ENCODE results near the gene ATN1.

ATN1 gene

DNA sequence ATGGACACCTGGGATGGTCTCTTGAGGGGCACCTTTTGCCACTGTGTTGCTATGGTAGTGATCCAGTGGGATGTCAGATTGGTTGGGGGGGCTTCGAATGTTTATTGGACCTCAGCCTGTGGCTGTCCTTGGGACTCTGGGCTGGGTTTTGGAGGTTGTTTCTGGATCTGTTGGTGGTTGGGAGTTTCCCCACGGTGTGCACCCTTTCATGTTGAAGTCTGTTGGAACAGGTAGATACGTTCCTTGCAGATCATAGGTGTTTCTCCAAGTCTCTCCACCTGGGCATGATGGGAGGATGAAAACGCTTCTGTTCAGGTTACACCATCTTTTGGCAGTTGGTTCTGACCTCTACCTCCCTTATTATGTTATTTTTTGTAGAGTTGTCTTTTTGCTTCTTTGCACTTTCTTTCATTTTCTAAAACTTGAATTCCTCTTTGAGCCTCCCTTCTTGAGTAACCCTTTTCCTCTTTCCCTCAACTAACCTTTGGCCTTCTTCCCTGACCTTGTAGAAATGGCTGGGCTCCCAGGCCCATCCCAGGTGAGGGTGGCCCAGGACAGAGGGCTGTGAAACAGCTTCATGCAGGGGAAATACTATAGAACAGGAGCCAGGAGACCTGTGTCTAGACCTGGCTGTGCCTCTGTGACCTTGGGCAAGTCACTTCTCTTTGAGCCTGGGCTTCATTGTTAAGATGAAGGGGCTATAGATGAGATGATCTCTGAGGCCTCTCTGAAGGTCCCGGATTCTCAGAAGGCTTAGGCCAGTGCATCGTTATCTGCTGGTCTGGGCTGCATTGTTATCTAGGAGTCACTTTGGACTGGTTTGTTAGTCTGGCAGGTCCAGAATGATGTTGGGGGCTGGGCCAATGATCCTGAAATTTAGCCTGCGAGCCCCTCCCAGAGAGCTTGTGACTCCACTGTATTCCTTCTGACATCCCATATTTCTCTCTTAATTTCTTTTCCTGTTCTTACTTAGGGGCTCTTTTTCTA, 2.0 kb downstream of the ATN1 start:
- Histone ChIP-seq H3K4me3 (ENCODE audit: low read depth, low read length) (peak overlapping the region; percentile 74), H3K36me3 (ENCODE audit: control insufficient read depth in 2 of 2, insufficient read depth in 1 of 2, low read length in 2 of 2) (peaks cover 11 to 41% of the 10 kb centered on the region in 2 experiments), H3K27ac (ENCODE audit: extremely low read depth, low read depth, low read length) (peak overlapping the region; percentile 44; the same call in 1 of the 2 replicates), H3K9me3 (ENCODE audit: control insufficient read depth, insufficient read depth, low read depth, low read length) (no peaks in the 10 kb centered on the region), H3K4me1 (ENCODE audit: control insufficient read depth, insufficient read depth, low read length) (peaks cover 24% of the 10 kb centered on the region)
- CTCF ChIA-PET = interaction anchor here (0.8 to 1.2 kb wide), 3 partner anchors 8 to 57 kb away, joined by 3 to 5 read pairs (median 4); partner anchors contain the start of gene SPSB2
- TF ChIP-seq ZNF335 (tag by site-specific recombination; conservative IDR thresholded peaks at IDR 0.05) = no peak
- 0 out of 2 replicates have a peak, but pooled peaks have one; percentile 34 for TF ChIP-seq ZNF366 (tag by site-specific recombination; conservative IDR thresholded peaks at IDR 0.05)
- TF ChIP-seq, protein P1, sequence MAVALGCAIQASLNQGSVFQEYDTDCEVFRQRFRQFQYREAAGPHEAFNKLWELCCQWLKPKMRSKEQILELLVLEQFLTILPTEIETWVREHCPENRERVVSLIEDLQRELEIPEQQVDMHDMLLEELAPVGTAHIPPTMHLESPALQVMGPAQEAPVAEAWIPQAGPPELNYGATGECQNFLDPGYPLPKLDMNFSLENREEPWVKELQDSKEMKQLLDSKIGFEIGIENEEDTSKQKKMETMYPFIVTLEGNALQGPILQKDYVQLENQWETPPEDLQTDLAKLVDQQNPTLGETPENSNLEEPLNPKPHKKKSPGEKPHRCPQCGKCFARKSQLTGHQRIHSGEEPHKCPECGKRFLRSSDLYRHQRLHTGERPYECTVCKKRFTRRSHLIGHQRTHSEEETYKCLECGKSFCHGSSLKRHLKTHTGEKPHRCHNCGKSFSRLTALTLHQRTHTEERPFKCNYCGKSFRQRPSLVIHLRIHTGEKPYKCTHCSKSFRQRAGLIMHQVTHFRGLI (tag by site-specific recombination; IDR thresholded peaks at IDR 0.05) = 0 out of 2 replicates have a peak, but pooled peaks have one; percentile 15
- TF ChIP-seq, protein P2, sequence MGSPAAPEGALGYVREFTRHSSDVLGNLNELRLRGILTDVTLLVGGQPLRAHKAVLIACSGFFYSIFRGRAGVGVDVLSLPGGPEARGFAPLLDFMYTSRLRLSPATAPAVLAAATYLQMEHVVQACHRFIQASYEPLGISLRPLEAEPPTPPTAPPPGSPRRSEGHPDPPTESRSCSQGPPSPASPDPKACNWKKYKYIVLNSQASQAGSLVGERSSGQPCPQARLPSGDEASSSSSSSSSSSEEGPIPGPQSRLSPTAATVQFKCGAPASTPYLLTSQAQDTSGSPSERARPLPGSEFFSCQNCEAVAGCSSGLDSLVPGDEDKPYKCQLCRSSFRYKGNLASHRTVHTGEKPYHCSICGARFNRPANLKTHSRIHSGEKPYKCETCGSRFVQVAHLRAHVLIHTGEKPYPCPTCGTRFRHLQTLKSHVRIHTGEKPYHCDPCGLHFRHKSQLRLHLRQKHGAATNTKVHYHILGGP (tag by site-specific recombination; IDR thresholded peaks at IDR 0.05) = no peak
- POLR2A ChIA-PET = interaction anchor here (1.0 to 2.0 kb wide), 4 partner anchors 8 to 58 kb away, joined by 4 to 11 read pairs (median 6); partner anchors contain the start of genes C12orf57, RNU7-1 and SPSB2

DNA sequence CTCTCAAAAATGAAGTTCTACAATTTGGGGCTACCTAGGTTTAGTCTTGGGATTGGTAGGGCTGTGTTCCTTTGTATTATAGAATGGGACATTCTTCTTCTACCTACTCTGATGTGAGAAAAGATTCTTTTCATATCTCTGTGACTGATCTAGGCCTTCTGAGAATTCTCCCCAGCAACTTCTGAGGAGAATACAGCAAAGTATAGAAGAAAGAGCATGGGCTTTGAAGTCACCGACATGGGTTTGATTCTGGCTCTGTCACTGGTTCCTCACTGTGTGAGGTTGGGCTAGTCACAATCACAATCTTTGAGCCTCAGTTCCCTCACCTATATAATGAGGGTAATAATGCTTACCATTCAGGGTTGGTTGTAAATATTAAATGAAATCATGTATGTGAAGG, 5.0 kb downstream of the ATN1 start:
- H3K4me1 ChIP-seq (ENCODE audit: control insufficient read depth, insufficient read depth, low read length) = peaks cover 6% of the 10 kb centered on the region
- H3K36me3 ChIP-seq (ENCODE audit: control insufficient read depth in 2 of 2, insufficient read depth in 1 of 2, low read length in 2 of 2) = peaks cover 20 to 62% of the 10 kb centered on the region in 2 experiments
- CTCF ChIA-PET = interaction anchor here (1.0 to 3.5 kb wide), 3 partner anchors 8 to 32 kb away, joined by 3 to 27 read pairs (median 8); partner anchors contain the start of genes C12orf57 and RNU7-1
- H3K27ac ChIP-seq (ENCODE audit: extremely low read depth, low read depth, low read length) = no peak overlapping the region
- TF ChIP-seq BCL11A (tag by site-specific recombination; IDR thresholded peaks at IDR 0.05; ENCODE audit: low read depth) (no peak), SP3 (tag by site-specific recombination; IDR thresholded peaks at IDR 0.05) (no peak), ZNF600 (tag by site-specific recombination; IDR thresholded peaks at IDR 0.05) (no peak), ZNF146 (tag by site-specific recombination; IDR thresholded peaks at IDR 0.05) (no peak), ZNF302 (tag by site-specific recombination; IDR thresholded peaks at IDR 0.05; ENCODE audit: low read depth) (no peak), ZNF112 (tag by site-specific recombination; IDR thresholded peaks at IDR 0.05) (no peak), ZNF677 (tag by site-specific recombination; IDR thresholded peaks at IDR 0.05) (no peak), HOXA7 (CRISPR knock-in tag; IDR thresholded peaks at IDR 0.05; ENCODE audit: borderline replicate concordance) (no peak)
- TF ChIP-seq, protein P3, sequence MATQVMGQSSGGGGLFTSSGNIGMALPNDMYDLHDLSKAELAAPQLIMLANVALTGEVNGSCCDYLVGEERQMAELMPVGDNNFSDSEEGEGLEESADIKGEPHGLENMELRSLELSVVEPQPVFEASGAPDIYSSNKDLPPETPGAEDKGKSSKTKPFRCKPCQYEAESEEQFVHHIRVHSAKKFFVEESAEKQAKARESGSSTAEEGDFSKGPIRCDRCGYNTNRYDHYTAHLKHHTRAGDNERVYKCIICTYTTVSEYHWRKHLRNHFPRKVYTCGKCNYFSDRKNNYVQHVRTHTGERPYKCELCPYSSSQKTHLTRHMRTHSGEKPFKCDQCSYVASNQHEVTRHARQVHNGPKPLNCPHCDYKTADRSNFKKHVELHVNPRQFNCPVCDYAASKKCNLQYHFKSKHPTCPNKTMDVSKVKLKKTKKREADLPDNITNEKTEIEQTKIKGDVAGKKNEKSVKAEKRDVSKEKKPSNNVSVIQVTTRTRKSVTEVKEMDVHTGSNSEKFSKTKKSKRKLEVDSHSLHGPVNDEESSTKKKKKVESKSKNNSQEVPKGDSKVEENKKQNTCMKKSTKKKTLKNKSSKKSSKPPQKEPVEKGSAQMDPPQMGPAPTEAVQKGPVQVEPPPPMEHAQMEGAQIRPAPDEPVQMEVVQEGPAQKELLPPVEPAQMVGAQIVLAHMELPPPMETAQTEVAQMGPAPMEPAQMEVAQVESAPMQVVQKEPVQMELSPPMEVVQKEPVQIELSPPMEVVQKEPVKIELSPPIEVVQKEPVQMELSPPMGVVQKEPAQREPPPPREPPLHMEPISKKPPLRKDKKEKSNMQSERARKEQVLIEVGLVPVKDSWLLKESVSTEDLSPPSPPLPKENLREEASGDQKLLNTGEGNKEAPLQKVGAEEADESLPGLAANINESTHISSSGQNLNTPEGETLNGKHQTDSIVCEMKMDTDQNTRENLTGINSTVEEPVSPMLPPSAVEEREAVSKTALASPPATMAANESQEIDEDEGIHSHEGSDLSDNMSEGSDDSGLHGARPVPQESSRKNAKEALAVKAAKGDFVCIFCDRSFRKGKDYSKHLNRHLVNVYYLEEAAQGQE (tag by site-specific recombination; IDR thresholded peaks at IDR 0.05) = no peak
- TF ChIP-seq, protein P4, sequence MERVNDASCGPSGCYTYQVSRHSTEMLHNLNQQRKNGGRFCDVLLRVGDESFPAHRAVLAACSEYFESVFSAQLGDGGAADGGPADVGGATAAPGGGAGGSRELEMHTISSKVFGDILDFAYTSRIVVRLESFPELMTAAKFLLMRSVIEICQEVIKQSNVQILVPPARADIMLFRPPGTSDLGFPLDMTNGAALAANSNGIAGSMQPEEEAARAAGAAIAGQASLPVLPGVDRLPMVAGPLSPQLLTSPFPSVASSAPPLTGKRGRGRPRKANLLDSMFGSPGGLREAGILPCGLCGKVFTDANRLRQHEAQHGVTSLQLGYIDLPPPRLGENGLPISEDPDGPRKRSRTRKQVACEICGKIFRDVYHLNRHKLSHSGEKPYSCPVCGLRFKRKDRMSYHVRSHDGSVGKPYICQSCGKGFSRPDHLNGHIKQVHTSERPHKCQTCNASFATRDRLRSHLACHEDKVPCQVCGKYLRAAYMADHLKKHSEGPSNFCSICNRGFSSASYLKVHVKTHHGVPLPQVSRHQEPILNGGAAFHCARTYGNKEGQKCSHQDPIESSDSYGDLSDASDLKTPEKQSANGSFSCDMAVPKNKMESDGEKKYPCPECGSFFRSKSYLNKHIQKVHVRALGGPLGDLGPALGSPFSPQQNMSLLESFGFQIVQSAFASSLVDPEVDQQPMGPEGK (tag by site-specific recombination; IDR thresholded peaks at IDR 0.05) = no peak
- TF ChIP-seq, protein P5, sequence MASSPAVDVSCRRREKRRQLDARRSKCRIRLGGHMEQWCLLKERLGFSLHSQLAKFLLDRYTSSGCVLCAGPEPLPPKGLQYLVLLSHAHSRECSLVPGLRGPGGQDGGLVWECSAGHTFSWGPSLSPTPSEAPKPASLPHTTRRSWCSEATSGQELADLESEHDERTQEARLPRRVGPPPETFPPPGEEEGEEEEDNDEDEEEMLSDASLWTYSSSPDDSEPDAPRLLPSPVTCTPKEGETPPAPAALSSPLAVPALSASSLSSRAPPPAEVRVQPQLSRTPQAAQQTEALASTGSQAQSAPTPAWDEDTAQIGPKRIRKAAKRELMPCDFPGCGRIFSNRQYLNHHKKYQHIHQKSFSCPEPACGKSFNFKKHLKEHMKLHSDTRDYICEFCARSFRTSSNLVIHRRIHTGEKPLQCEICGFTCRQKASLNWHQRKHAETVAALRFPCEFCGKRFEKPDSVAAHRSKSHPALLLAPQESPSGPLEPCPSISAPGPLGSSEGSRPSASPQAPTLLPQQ (tag by site-specific recombination; IDR thresholded peaks at IDR 0.05) = no peak
- no peaks in the 10 kb centered on the region for H3K9me3 ChIP-seq (ENCODE audit: control insufficient read depth, insufficient read depth, low read depth, low read length)
- POLR2A ChIA-PET = interaction anchor here (1.1 to 1.3 kb wide), 2 partner anchors 10 to 14 kb away, joined by 3 read pairs; partner anchors contain the start of gene RNU7-1
- no peak overlapping the region for H3K4me3 ChIP-seq (ENCODE audit: low read depth, low read length)
